PC-9 (cell line): Measurements from ENCODE around the gene MLST8. TPM values are rescaled to one million over a fixed set of nuclear protein-coding genes. Genes with fewer than 3 reads are reported as not detected.

Experiments used
- BruUV-seq: library from RNA; stranded (reverse); fragments of 400-500 nt; replicated peaks from 2 replicates; lab custom pipeline; 2021; lab: Mats Ljungman, UMichigan
- CTCF ChIA-PET: fragments of 300-600 bp; sonication (Branson Sonifier 250); formaldehyde crosslinking; loops from one replicate; lab custom pipeline; 2022; ENCODE audit warnings: antibody characterized with exemption; lab: Charles Lee
- POLR2A ChIA-PET: fragments of 300-600 bp; sonication (Branson Sonifier 250); formaldehyde crosslinking; loops from one replicate; lab custom pipeline; 2022; ENCODE audit warnings: antibody characterized with exemption; ENCODE audit not compliant: unreplicated experiment; lab: Charles Lee
- DNase-seq, 2 experiments: peaks; one replicate each; pipeline versions ENCODE4 v3.0.0 to v3.0.0-alpha.2; 2015 to 2022; ENCODE audit warnings: mixed read lengths in 1 of 2
- H2AFZ ChIP-seq: fragments of 200-600 bp; sonication (generic); 2 replicates; pipeline ENCODE4 v1.8.1; 2017; ENCODE audit warnings: antibody characterized with exemption
- H3F3A ChIP-seq: fragments of 200-600 bp; sonication (generic); 2 replicates; pipeline ENCODE4 v1.8.1; 2017; ENCODE audit warnings: antibody characterized with exemption, mild to moderate bottlenecking, low read depth; ENCODE audit not compliant: insufficient read depth
- H3K27ac ChIP-seq: fragments of 200-600 bp; sonication (generic); 2 replicates; pipeline ENCODE4 v1.6.1; 2016; ENCODE audit warnings: mixed run types
- H3K27me3 ChIP-seq: fragments of 200-600 bp; sonication (generic); 2 replicates; pipeline ENCODE4 v1.6.1; 2016; ENCODE audit warnings: low read depth, mixed run types; ENCODE audit not compliant: insufficient read depth
- H3K36me3 ChIP-seq: fragments of 200-600 bp; sonication (generic); 2 replicates; pipeline ENCODE4 v1.6.1; 2016; ENCODE audit warnings: low read depth, mixed run types
- H3K4me1 ChIP-seq: fragments of 200-600 bp; sonication (generic); replicated peaks from 2 replicates; pipeline ENCODE4 v1.6.1; 2016; ENCODE audit warnings: mixed run types; ENCODE audit not compliant: insufficient read depth
- H3K4me2 ChIP-seq: fragments of 200-600 bp; sonication (generic); 2 replicates; pipeline ENCODE4 v1.6.1; 2017; ENCODE audit warnings: mixed run types
- H3K4me3 ChIP-seq: fragments of 200-600 bp; sonication (generic); 2 replicates; pipeline ENCODE4 v1.6.1; 2016; ENCODE audit warnings: mixed run types
- H3K79me2 ChIP-seq: fragments of 200-600 bp; sonication (generic); 2 replicates; pipeline ENCODE4 v1.6.1; 2017; ENCODE audit warnings: low read depth, mixed run types
- H3K9me2 ChIP-seq: fragments of 200-600 bp; sonication (generic); 2 replicates; pipeline ENCODE4 v1.8.1; 2017; ENCODE audit warnings: mild to moderate bottlenecking; ENCODE audit not compliant: insufficient read depth
- H3K9me3 ChIP-seq: fragments of 200-600 bp; sonication (generic); 2 replicates; pipeline ENCODE4 v1.8.1; 2016; ENCODE audit warnings: low read depth; ENCODE audit not compliant: insufficient read depth
- H4K20me1 ChIP-seq: fragments of 200-600 bp; sonication (generic); 2 replicates; pipeline ENCODE4 v1.8.1; 2017; ENCODE audit not compliant: insufficient read depth
- EZH2 ChIP-seq: fragments of 200-600 bp; sonication (generic); IDR thresholded peaks from 2 replicates; pipeline ENCODE4 v1.8.0; 2017; ENCODE audit warnings: antibody characterized with exemption, low read depth
- intact Hi-C: fragments of 100-400 bp; cut with micrococcal nuclease; formaldehyde crosslinking; loops from one replicate; pipeline ENCODE4 v1.10.0; 2022; ENCODE audit not compliant: unreplicated experiment
- total RNA-seq: library from RNA; stranded (reverse); gene quantifications from 2 replicates; pipeline ENCODE4 v1.2.3, GENCODE V29; 2021
- TF ChIP-seq, protein P1 (sequence below): fragments of 200-600 bp; sonication (generic); conservative IDR thresholded peaks from 2 replicates; pipeline ENCODE4 v1.6.1; 2017; ENCODE audit warnings: mixed run types, antibody characterized with exemption, mild to moderate bottlenecking, moderate library complexity

The MLST8 gene
- total RNA-seq, 1 experiment from 2014 or later: 66.3 TPM

DNA sequence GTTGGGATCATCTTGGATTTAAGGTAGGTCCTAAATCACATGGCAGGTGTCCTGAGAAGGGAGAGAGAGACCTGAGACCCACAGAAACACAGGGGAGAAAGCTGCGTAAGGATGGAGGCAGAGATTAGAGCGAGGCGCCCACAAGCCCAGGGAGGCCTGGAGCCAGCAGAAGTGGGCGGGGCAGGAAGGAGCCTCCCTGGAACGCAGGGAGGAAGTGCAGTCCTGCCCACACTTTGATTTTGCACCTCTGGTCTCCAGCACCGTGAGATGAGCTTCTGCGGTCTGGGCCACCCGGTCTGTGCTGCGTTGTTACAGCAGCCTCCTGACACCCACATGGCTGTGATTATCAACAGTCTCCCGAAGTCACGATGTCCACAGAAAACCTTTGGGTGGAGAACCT is 37.3 kb downstream of the MLST8 start:
- H4K20me1 ChIP-seq: peaks cover 34% of the 10 kb centered on the region
- H3K4me1 ChIP-seq: no peaks in the 10 kb centered on the region
- H2AFZ ChIP-seq: no peak overlapping the region
- peaks cover 6% of the 10 kb centered on the region; the same call in 1 of the 2 replicates for H3K79me2 ChIP-seq
- no peaks in the 10 kb centered on the region; the same call in none of the 2 replicates for H3K36me3 ChIP-seq
- no peaks in the 10 kb centered on the region for H3K27me3 ChIP-seq
- peaks cover 28% of the 10 kb centered on the region for H3F3A ChIP-seq
- DNase-seq: no peak
- H3K9me2 ChIP-seq: no peaks in the 10 kb centered on the region
- no peak for TF ChIP-seq EZH2
- TF ChIP-seq, protein P1, sequence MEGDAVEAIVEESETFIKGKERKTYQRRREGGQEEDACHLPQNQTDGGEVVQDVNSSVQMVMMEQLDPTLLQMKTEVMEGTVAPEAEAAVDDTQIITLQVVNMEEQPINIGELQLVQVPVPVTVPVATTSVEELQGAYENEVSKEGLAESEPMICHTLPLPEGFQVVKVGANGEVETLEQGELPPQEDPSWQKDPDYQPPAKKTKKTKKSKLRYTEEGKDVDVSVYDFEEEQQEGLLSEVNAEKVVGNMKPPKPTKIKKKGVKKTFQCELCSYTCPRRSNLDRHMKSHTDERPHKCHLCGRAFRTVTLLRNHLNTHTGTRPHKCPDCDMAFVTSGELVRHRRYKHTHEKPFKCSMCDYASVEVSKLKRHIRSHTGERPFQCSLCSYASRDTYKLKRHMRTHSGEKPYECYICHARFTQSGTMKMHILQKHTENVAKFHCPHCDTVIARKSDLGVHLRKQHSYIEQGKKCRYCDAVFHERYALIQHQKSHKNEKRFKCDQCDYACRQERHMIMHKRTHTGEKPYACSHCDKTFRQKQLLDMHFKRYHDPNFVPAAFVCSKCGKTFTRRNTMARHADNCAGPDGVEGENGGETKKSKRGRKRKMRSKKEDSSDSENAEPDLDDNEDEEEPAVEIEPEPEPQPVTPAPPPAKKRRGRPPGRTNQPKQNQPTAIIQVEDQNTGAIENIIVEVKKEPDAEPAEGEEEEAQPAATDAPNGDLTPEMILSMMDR: no peak
- intact Hi-C loops: no loop called here
- ChIA-PET CTCF (no interaction called here), POLR2A (interaction anchor here (0.6 kb wide), 1 partner anchor 309 kb away, joined by 10 read pairs; no protein-coding TSS in a partner anchor)
- H3K4me2 ChIP-seq: no peak overlapping the region
- no peak overlapping the region for H3K4me3 ChIP-seq
- no TSS peak for BruUV-seq
- no peak overlapping the region for H3K27ac ChIP-seq
- H3K9me3 ChIP-seq: no peaks in the 10 kb centered on the region

DNA sequence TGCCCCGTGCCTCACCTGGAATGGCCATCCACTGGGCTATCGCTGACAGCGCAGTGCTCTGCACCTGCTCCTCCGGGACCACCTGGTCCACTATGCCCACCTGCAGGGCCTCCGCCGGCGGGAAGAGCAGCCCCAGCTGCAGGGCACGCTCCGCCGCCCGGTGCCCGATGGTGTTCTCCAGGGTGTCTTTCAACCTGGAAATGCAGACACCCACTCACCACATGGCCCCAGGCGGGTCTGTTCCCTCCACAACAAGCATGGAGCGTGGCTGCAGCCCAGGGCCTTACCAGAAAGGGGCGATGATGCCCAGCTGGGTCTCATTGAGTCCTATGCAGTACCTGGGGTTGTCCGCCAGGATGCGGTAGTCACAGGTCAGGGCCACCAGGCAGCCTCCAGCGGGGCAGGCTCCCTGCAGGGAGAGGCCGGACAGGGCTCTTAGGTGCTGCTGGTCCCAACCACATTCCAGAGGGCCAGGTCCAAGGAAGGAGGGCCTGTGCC is 37.8 kb downstream of the MLST8 start:
- H3K4me2 ChIP-seq: no peak overlapping the region
- ChIA-PET POLR2A (interaction anchor here (0.6 kb wide), 1 partner anchor 308 kb away, joined by 10 read pairs; no protein-coding TSS in a partner anchor), CTCF (no interaction called here)
- H3K4me1 ChIP-seq: no peaks in the 10 kb centered on the region
- H3K4me3 ChIP-seq: no peak overlapping the region
- H3K9me3 ChIP-seq: no peaks in the 10 kb centered on the region
- no peaks in the 10 kb centered on the region for H3K27me3 ChIP-seq
- peaks cover 35% of the 10 kb centered on the region for H4K20me1 ChIP-seq
- H3K79me2 ChIP-seq: peaks cover 11% of the 10 kb centered on the region; the same call in 1 of the 2 replicates
- H3F3A ChIP-seq: peaks cover 28% of the 10 kb centered on the region
- DNase-seq: no peak
- BruUV-seq: no TSS peak
- no peak for TF ChIP-seq EZH2
- TF ChIP-seq, protein P1: 0 out of 2 replicates have a peak, but pooled peaks have one; percentile 17
- H3K36me3 ChIP-seq: no peaks in the 10 kb centered on the region; the same call in none of the 2 replicates
- no peaks in the 10 kb centered on the region for H3K9me2 ChIP-seq
- no peak overlapping the region for H3K27ac ChIP-seq
- intact Hi-C loops: no loop called here
- H2AFZ ChIP-seq: no peak overlapping the region

DNA sequence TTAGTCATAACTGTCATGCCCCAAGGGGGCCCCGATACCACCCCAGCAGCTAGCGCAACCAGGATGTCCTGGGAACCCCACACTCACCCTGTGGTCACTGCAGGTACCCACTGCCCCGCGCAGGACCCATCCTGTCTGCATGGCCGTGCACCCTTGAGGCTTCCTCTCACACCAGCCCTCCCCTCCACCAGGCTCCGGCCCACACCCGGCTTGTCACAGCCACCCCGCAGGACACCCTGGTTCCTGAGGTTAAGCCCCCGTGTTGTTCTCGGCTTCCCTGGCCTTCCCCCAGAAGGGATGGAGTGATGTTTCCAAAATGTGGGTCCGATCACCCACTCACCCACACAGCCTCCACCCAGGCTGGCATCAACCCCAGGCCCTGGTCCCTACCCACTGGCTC is 38.5 kb downstream of the MLST8 start:
- Histone ChIP-seq H3K9me3 (no peaks in the 10 kb centered on the region), H2AFZ (no peak overlapping the region), H3K4me3 (no peak overlapping the region), H3K4me2 (no peak overlapping the region), H3K36me3 (no peaks in the 10 kb centered on the region; the same call in none of the 2 replicates), H3K4me1 (no peaks in the 10 kb centered on the region), H3K79me2 (peaks cover 18% of the 10 kb centered on the region), H4K20me1 (peaks cover 34% of the 10 kb centered on the region; the same call in 1 of the 2 replicates), H3K9me2 (no peaks in the 10 kb centered on the region), H3F3A (peaks cover 28% of the 10 kb centered on the region), H3K27me3 (no peaks in the 10 kb centered on the region), H3K27ac (no peak overlapping the region)
- intact Hi-C loops: no loop called here
- ChIA-PET CTCF (no interaction called here), POLR2A (no interaction called here)
- DNase-seq: no peak
- TF ChIP-seq, protein P1: no peak
- BruUV-seq: no TSS peak
